NCI-H2196 treated with DMSO at 0.1 percent for 48 hours (cell line): Measurements from ENCODE around the gene FIBCD1.
A peak's percentile ranks its signal among the peaks of the same experiment; 100 is the strongest.

Source experiments
- DNase-seq: peaks from one replicate; lab custom pipeline; 2025; ENCODE audit not compliant: unreplicated experiment; lab: John Stamatoyannopoulos, UW

Gene FIBCD1

DNA sequence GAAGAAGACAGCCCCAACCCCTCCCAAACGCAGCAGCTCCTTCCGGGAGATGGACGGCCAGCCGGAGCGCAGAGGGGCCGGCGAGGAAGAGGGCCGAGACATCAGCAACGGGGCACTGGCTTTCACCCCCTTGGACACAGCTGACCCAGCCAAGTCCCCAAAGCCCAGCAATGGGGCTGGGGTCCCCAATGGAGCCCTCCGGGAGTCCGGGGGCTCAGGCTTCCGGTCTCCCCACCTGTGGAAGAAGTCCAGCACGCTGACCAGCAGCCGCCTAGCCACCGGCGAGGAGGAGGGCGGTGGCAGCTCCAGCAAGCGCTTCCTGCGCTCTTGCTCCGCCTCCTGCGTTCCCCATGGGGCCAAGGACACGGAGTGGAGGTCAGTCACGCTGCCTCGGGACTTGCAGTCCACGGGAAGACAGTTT is 54.9 kb downstream of the FIBCD1 start:
- no peak for DNase-seq

DNA sequence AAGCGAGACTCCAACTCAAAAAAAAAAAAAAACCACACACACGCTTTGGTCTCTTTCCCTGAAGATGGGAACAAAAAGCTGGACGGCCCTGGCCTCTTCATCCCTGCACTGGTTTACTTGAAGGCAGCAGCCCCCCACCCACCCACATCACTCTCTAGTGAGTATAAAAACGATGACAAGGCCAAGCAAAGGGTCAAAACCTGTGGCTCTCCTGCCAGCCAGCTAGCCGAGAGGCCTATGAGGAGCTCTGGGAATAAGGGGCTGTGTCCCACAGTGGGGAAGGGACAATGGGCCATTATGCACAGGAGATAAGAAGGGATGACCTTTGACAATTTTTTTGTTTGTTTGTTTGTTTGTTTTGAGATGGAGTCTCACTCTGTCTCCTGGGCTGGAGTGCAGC is 55.6 kb downstream of the FIBCD1 start:
- no peak for DNase-seq

DNA sequence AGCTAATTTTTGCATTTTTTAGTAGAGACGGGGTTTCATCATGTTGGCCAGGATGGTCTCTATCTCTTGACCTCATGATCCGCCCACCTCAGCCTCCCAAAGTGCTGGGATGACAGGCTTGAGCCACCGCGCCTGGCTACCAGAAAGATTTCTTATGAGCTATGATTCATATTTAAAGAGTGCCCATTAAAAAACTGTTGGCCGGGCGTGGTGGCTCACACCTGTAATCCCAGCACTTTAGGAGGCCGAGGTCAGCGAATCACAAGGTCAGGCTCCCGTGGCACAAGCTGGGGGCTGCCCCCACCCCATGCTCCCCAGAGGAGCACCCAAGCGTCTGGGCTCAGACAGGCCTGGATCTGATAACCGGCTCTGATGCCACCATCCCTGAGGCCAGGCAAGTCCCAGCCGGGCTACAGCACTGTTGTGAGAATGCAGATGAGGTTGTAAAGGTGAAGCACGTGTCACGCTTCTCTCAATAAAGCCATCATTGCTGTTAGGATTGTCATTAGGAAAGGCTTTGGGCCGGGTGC is 56.3 kb downstream of the FIBCD1 start:
- no peak for DNase-seq

DNA sequence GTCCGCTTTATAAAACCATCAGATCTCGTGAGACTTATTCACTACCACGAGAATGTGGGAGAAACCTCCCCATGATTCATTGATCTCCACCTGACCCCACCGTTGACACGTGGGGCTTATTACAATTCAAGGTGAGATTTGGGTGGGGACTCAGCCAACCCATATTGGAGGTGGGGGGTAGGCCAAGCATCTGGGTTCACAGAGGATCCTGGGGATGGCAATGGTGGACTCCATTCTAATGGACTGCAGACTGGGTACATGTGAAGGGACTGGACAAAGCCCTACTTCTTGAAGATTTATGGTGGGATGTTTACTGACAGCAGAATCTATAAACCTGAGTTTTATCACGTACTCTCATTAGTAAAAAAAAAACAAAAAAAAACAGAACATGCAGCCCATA is 57.5 kb downstream of the FIBCD1 start:
- DNase-seq: no peak

DNA sequence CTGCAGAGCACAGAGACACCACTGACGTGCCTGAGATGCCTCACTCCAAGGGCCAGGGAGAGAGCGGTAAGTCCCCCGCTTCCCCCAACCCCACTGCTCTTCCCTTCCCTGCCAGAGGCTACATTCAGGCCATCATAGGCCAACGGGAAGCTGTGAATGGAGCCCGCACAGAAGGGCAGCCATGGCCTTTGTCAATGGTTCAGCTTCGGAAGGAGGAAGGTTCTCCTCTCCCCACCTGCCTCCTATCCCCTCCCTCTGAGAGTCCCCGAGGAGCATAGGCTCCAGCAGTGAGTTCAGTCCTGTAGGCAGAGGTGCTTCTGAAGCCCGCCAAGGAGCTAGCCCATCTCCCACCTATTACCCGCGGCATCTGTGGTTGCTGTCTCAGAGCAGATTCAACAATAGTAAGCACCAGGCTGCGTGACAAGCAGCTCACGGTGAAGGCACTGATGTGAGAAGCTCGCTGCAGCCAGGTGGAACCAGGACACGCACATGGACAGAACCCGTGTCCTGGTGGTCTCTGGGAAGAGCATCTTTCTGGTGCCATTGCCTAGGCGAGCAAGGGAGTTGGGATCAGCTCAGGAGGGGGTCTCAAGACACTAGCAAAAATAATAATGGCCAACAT is 58.3 kb downstream of the FIBCD1 start:
- no peak for DNase-seq

- DNase-seq: no peak
Measured at GRCh38 chr9:130879863-130880411, 59.1 kb downstream of the FIBCD1 start.

GRCh38 chr9:130878295-130878694 is 60.8 kb downstream of the FIBCD1 start:
- no peak for DNase-seq

GRCh38 chr9:130877300-130877699 is 61.7 kb downstream of the FIBCD1 start:
- no peak for DNase-seq

GRCh38 chr9:130874783-130875182 is 64.3 kb downstream of the FIBCD1 start:
- no peak for DNase-seq

GRCh38 chr9:130873966-130874365 is 65.1 kb downstream of the FIBCD1 start:
- DNase-seq: no peak

- no peak for DNase-seq
Measured at GRCh38 chr9:130872912-130873503, 66.0 kb downstream of the FIBCD1 start.

GRCh38 chr9:130872508-130872907 is 66.5 kb downstream of the FIBCD1 start:
- no peak for DNase-seq

- DNase-seq: no peak
Measured at GRCh38 chr9:130872093-130872492, 67.0 kb downstream of the FIBCD1 start.

DNA sequence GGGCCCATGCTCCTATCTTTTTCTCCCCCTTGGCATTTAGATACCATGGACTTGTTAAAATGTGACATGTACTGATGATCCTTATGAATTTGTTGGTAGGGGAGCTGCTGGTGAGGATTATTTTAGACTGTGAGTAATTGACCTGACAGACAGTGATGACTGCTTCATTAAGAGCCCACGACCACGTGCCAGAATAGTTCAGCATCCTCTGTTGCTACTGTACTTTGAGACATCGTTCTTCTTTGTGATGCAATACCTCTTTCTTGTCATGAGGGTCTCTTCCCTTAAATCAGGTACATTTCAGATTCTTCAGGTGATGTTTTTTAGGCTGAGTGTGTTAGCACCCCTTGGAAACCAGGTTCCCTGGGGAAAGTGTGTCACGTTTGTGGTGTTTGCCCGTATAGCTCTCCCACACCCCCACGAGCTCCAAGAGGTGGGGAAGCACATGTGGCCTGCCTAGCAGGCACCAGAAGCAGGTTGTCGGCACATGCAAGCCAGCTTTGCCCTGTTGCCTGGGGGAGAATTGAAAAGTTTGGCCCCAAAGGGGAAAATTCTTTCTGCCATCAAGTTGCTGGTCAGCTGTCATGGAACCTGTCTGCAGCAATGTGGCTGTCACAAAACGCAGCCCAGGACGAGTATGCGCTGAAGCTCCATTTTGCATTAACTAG is 67.5 kb downstream of the FIBCD1 start:
- no peak for DNase-seq

- no peak for DNase-seq
Measured at GRCh38 chr9:130870491-130871381, 68.3 kb downstream of the FIBCD1 start.

- DNase-seq: no peak
Measured at GRCh38 chr9:130869250-130869649, 69.8 kb downstream of the FIBCD1 start.

DNA sequence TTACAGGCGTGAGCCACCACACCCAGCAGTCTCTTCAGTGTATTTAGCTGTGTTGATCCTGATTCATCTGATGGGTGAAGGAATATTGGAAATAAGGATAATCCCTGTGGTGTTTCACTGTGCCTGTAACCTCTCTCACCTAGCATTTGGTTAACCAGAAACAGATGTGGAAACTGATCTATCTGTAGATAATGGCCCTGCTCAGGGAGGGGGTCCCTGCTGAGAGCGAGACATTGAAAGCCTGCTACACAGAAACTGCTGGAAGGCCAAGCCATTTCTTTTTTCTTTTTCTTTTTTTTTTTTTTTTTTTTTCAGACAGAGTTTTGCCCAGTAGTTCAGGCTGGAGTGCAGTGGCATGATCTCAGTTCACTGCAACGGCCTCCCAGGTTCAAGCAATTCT is 70.8 kb downstream of the FIBCD1 start:
- DNase-seq: no peak

- DNase-seq: no peak
Measured at GRCh38 chr9:130867556-130867955, 71.5 kb downstream of the FIBCD1 start.

- peak; percentile 76 for DNase-seq
Measured at GRCh38 chr9:130866474-130866965, 72.5 kb downstream of the FIBCD1 start.

DNA sequence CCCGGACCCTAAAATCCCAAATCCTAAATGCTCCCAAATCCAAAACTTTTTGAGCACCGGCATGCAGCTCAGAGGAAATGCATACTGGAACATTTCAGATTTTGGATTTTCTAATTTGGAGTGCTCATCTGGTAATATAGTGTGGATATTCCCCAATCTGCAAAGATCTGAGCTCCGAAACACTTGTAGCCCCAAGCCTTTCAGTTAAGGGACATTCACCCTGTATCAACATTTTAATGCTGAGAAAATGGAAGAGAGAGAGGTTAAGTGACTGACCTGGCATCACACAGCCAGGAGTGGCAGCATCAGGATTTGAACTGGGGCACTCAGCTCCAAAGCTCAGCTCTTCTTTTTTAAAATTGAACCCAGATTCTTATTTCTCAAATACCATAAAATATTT is 73.1 kb downstream of the FIBCD1 start:
- DNase-seq: no peak

DNA sequence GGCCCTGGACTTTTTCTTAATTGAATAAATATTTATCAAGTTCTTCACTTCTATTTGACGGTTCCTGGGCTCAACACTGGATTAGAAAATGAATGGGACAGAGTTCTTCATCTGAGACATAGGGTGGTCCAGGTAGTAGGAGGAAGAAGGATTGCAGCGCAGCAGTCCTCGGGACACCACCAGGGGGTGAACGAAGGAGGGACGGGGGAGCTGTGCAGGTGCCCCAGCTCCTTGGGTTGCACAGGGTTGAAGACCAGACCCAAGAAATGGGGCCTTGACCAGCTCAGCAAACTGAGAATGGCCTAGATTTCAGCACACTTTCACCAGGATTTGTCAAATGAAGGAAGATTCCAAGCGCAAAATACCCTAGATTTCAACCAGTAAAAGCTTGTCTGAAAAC is 74.5 kb downstream of the FIBCD1 start:
- no peak for DNase-seq
